KMS-11 (cell line): ENCODE data around the gene CDH4.

ENCODE experiments used
- H2AFZ ChIP-seq: fragments of 200-600 bp; sonication (generic); 2 replicates; pipeline ENCODE4 v1.6.1; 2016; ENCODE audit warnings: antibody characterized with exemption, mixed run types, low read depth
- H3K27ac ChIP-seq: fragments of 200-600 bp; sonication (generic); 2 replicates; pipeline ENCODE4 v1.6.1; 2016; ENCODE audit warnings: mild to moderate bottlenecking, mixed run types
- H3K27me3 ChIP-seq: fragments of 200-600 bp; sonication (generic); 2 replicates; pipeline ENCODE4 v1.6.1; 2017; ENCODE audit warnings: mild to moderate bottlenecking, low read depth, mixed run types, moderate library complexity; ENCODE audit not compliant: insufficient read depth
- H3K36me3 ChIP-seq: fragments of 200-600 bp; sonication (generic); 2 replicates; pipeline ENCODE4 v1.6.1; 2017; ENCODE audit warnings: mild to moderate bottlenecking, mixed run types; ENCODE audit not compliant: insufficient read depth
- H3K4me1 ChIP-seq: fragments of 200-600 bp; sonication (generic); 2 replicates; pipeline ENCODE4 v1.6.1; 2016; ENCODE audit warnings: mild to moderate bottlenecking, low read depth, mixed run types; ENCODE audit not compliant: poor library complexity, severe bottlenecking
- H3K4me2 ChIP-seq: fragments of 200-600 bp; sonication (generic); 2 replicates; pipeline ENCODE4 v1.7.0; 2016; ENCODE audit warnings: mild to moderate bottlenecking, mixed run types
- H3K4me3 ChIP-seq: fragments of 200-600 bp; sonication (generic); IDR thresholded peaks from 2 replicates; pipeline ENCODE4 v1.6.1; 2017; ENCODE audit warnings: low read depth, low read length, mixed read lengths; ENCODE audit not compliant: insufficient read depth
- H3K79me2 ChIP-seq: fragments of 200-600 bp; sonication (generic); 2 replicates; pipeline ENCODE4 v1.6.1; 2016; ENCODE audit warnings: low read depth, mixed run types; ENCODE audit not compliant: insufficient read depth
- H3K9ac ChIP-seq: fragments of 200-600 bp; sonication (generic); 2 replicates; pipeline ENCODE4 v1.6.1; 2016; ENCODE audit warnings: mild to moderate bottlenecking, mixed run types
- H4K20me1 ChIP-seq: fragments of 200-600 bp; sonication (generic); 2 replicates; pipeline ENCODE4 v1.6.1; 2016; ENCODE audit warnings: mild to moderate bottlenecking, mixed run types; ENCODE audit not compliant: insufficient read depth
- CTCF ChIP-seq: fragments of 200-600 bp; sonication (generic); conservative IDR thresholded peaks from 2 replicates; pipeline ENCODE4 v1.6.1; 2017; ENCODE audit warnings: low read depth, mild to moderate bottlenecking, antibody characterized with exemption, low read length, moderate library complexity, mixed read lengths

The CDH4 gene

GRCh38 chr20:61890210-61890609, 638.1 kb downstream of the CDH4 start:
- no peak for TF ChIP-seq CTCF
- H2AFZ ChIP-seq: no peak overlapping the region

GRCh38 chr20:61891476-61891875, 639.4 kb downstream of the CDH4 start:
- no peak overlapping the region for H3K27ac ChIP-seq
- no peaks in the 10 kb centered on the region for H3K79me2 ChIP-seq
- H3K4me2 ChIP-seq: no peak overlapping the region
- H3K27me3 ChIP-seq: peaks cover 28% of the 10 kb centered on the region; the same call in 1 of the 2 replicates
- H4K20me1 ChIP-seq: no peaks in the 10 kb centered on the region
- no peak for TF ChIP-seq CTCF
- no peak overlapping the region for H3K4me3 ChIP-seq
- no peaks in the 10 kb centered on the region for H3K36me3 ChIP-seq
- no peaks in the 10 kb centered on the region for H3K4me1 ChIP-seq
- H2AFZ ChIP-seq: no peak overlapping the region
- no peak overlapping the region for H3K9ac ChIP-seq

More at GRCh38 chr20:61890210-61890609, 638.1 kb downstream of the CDH4 start:
- no peaks in the 10 kb centered on the region for H4K20me1 ChIP-seq
- H3K4me3 ChIP-seq: no peak overlapping the region
- H3K27me3 ChIP-seq: peaks cover 34% of the 10 kb centered on the region; the same call in 1 of the 2 replicates
- H3K4me1 ChIP-seq: no peaks in the 10 kb centered on the region
- no peak overlapping the region for H3K4me2 ChIP-seq
- no peaks in the 10 kb centered on the region for H3K36me3 ChIP-seq
- H3K27ac ChIP-seq: no peak overlapping the region
- H3K79me2 ChIP-seq: no peaks in the 10 kb centered on the region
- no peak overlapping the region for H3K9ac ChIP-seq

- no peaks in the 10 kb centered on the region for H4K20me1 ChIP-seq
- no peaks in the 10 kb centered on the region for H3K4me1 ChIP-seq
- no peaks in the 10 kb centered on the region for H3K36me3 ChIP-seq
- no peak overlapping the region for H3K9ac ChIP-seq
- H2AFZ ChIP-seq: no peak overlapping the region
- TF ChIP-seq CTCF: no peak
- no peak overlapping the region for H3K27ac ChIP-seq
- H3K4me3 ChIP-seq: no peak overlapping the region
- H3K4me2 ChIP-seq: no peak overlapping the region
- no peaks in the 10 kb centered on the region for H3K79me2 ChIP-seq
- peaks cover 27% of the 10 kb centered on the region; the same call in 1 of the 2 replicates for H3K27me3 ChIP-seq
Observed at GRCh38 chr20:61891916-61892649, 640.0 kb downstream of the CDH4 start.

- H3K9ac ChIP-seq: no peak overlapping the region
- H3K27me3 ChIP-seq: peaks cover 47% of the 10 kb centered on the region
- TF ChIP-seq CTCF: no peak
- no peak overlapping the region for H2AFZ ChIP-seq
- H3K4me3 ChIP-seq: no peak overlapping the region
- no peak overlapping the region for H3K27ac ChIP-seq
- no peaks in the 10 kb centered on the region for H3K79me2 ChIP-seq
- H4K20me1 ChIP-seq: no peaks in the 10 kb centered on the region
- no peaks in the 10 kb centered on the region for H3K4me1 ChIP-seq
- no peak overlapping the region for H3K4me2 ChIP-seq
- H3K36me3 ChIP-seq: no peaks in the 10 kb centered on the region
Observed at GRCh38 chr20:61895016-61895415, 643.0 kb downstream of the CDH4 start.
